GM23338 (cell line): ENCODE data around the gene PGP. TPM values are rescaled to one million over a fixed set of nuclear protein-coding genes. Genes with fewer than 3 reads are reported as not detected.

ENCODE experiments used
- ATAC-seq: fragments of 200-7000 bp; cut with Tn5 transposase; 3 replicates; pipeline ENCODE4 v1.9.1; 2020
- DNase-seq: peaks from one replicate; pipeline ENCODE4 v3.0.0-alpha.2; 2015; ENCODE audit warnings: low spot score
- H2AFZ ChIP-seq: fragments of 200-600 bp; sonication (generic); 2 replicates; pipeline ENCODE4 v1.8.0; 2016; ENCODE audit warnings: antibody characterized with exemption, mild to moderate bottlenecking, moderate library complexity
- H3F3A ChIP-seq: fragments of 200-600 bp; sonication (generic); replicated peaks from 2 replicates; pipeline ENCODE4 v1.8.0; 2017; ENCODE audit warnings: antibody characterized with exemption, mixed run types, low read depth
- H3K27ac ChIP-seq: fragments of 200-600 bp; sonication (generic); 2 replicates; pipeline ENCODE4 v1.6.1; 2016; ENCODE audit warnings: low read depth
- H3K27me3 ChIP-seq: fragments of 200-600 bp; sonication (generic); 2 replicates; pipeline ENCODE4 v1.8.0; 2016; ENCODE audit warnings: mild to moderate bottlenecking, mixed run types, moderate library complexity; ENCODE audit not compliant: insufficient read depth
- H3K36me3 ChIP-seq: fragments of 200-600 bp; sonication (generic); 2 replicates; pipeline ENCODE4 v1.8.0; 2016; ENCODE audit warnings: mild to moderate bottlenecking; ENCODE audit not compliant: insufficient read depth
- H3K4me1 ChIP-seq: fragments of 200-600 bp; sonication (generic); 2 replicates; pipeline ENCODE4 v1.8.0; 2016; ENCODE audit warnings: mild to moderate bottlenecking, moderate library complexity; ENCODE audit not compliant: insufficient read depth
- H3K4me2 ChIP-seq: fragments of 200-600 bp; sonication (generic); 2 replicates; pipeline ENCODE4 v1.7.1; 2017; ENCODE audit warnings: mixed run types
- H3K4me3 ChIP-seq: fragments of 200-600 bp; sonication (generic); 2 replicates; pipeline ENCODE4 v1.6.1; 2016; ENCODE audit warnings: mixed run types
- H3K79me2 ChIP-seq: fragments of 200-600 bp; sonication (generic); replicated peaks from 2 replicates; pipeline ENCODE4 v1.8.0; 2017; ENCODE audit warnings: mild to moderate bottlenecking; ENCODE audit not compliant: insufficient read depth
- H3K9me2 ChIP-seq: fragments of 200-600 bp; sonication (generic); 2 replicates; pipeline ENCODE4 v1.8.0; 2017; ENCODE audit not compliant: insufficient read depth
- H4K20me1 ChIP-seq: fragments of 200-600 bp; sonication (generic); replicated peaks from 2 replicates; pipeline ENCODE4 v1.8.0; 2017; ENCODE audit warnings: mild to moderate bottlenecking; ENCODE audit not compliant: insufficient read depth
- H3K27ac Mint-ChIP-seq: 2 replicates; pipeline ENCODE4 v1.8.0; 2020; ENCODE audit warnings: inconsistent platforms, mild to moderate bottlenecking, moderate library complexity, mixed read lengths
- H3K27me3 Mint-ChIP-seq: 3 replicates; pipeline ENCODE4 v1.8.0; 2022; ENCODE audit warnings: low read depth, mild to moderate bottlenecking, moderate library complexity, mixed read lengths, inconsistent platforms; ENCODE audit not compliant: insufficient read depth, poor library complexity
- H3K36me3 Mint-ChIP-seq: 3 replicates; pipeline ENCODE4 v1.8.0; 2021; ENCODE audit warnings: low read depth, mild to moderate bottlenecking, inconsistent platforms, moderate library complexity, mixed read lengths
- H3K4me1 Mint-ChIP-seq: 3 replicates; pipeline ENCODE4 v1.8.0; 2020; ENCODE audit warnings: mild to moderate bottlenecking, inconsistent platforms, mixed read lengths
- H3K4me3 Mint-ChIP-seq: 3 replicates; pipeline ENCODE4 v1.8.0; 2021; ENCODE audit warnings: moderate library complexity, mild to moderate bottlenecking, inconsistent platforms, mixed read lengths
- H3K9me3 Mint-ChIP-seq: 3 replicates; pipeline ENCODE4 v1.8.0; 2020; ENCODE audit warnings: moderate library complexity, mild to moderate bottlenecking, inconsistent platforms, mixed read lengths
- POLR2AphosphoS5 ChIP-seq: IDR thresholded peaks from 2 replicates; pipeline ENCODE4 v1.6.1; 2016; ENCODE audit warnings: antibody characterized with exemption, low read depth
- ZNF114 ChIP-seq: fragments of 250-450 bp; sonication (Bioruptor Pico); IDR thresholded peaks from 2 replicates; pipeline ENCODE4 v1.5.0; 2020; ENCODE audit warnings: mild to moderate bottlenecking, moderate library complexity
- polyA plus RNA-seq: library from polyadenylated mRNA; unstranded; fragments of >200 nt; fragmentation: Nextera tagmentation; extraction: Ambion mirVana; gene quantifications from 2 replicates; pipeline ENCODE4 v1.2.1, GENCODE V29; 2016
- total RNA-seq: library from RNA; depleted of rRNA; stranded (reverse); fragments of >200 nt; shearing (Covaris generic); gene quantifications from 2 replicates; pipeline ENCODE4 v1.2.3, GENCODE V29; 2014
- TF ChIP-seq, protein P1 (sequence below): fragments of 250-450 bp; sonication (Bioruptor Pico); IDR thresholded peaks from 2 replicates; pipeline ENCODE4 v1.5.0; 2020; ENCODE audit warnings: mild to moderate bottlenecking, moderate library complexity
- TF ChIP-seq, protein P2 (sequence below): IDR thresholded peaks from 2 replicates; pipeline ENCODE4 v1.6.1; 2016; ENCODE audit warnings: antibody characterized with exemption

The PGP gene
- total and polyA plus RNA-seq, 2 experiments from 2014 or later = 44.4 to 80.3 TPM

DNA sequence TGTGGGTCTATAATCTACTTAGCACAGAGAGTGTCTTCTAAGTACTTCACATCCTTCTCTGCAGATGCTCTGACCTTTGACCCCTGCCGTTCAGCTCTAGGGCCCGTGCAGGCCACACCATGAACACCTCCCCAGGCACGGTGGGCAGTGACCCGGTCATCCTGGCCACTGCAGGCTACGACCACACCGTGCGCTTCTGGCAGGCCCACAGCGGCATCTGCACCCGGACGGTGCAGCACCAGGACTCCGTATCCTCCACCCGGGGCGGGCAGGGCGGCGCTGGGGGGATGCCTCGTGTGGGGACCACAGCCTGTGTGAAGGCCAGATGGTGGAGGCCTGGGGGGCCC is 8.7 kb downstream of the PGP start:
- Histone ChIP-seq H4K20me1 (no peaks in the 10 kb centered on the region), H3K4me1 (peaks cover 4% of the 10 kb centered on the region; the same call in 1 of the 2 replicates), H3F3A (peaks cover 4% of the 10 kb centered on the region; the same call in 1 of the 2 replicates), H3K4me2 (peak overlapping the region; percentile 95), H3K9me2 (no peaks in the 10 kb centered on the region), H3K27me3 (peaks cover 10% of the 10 kb centered on the region; the same call in 1 of the 2 replicates), H3K27ac (no peak overlapping the region), H3K79me2 (no peaks in the 10 kb centered on the region), H2AFZ (no peak overlapping the region; the same call in 1 of the 2 replicates), H3K36me3 (no peaks in the 10 kb centered on the region), H3K4me3 (peak overlapping the region; percentile 95)
- Mint-ChIP-seq H3K9me3 (no peaks in the 10 kb centered on the region), H3K4me1 (peaks cover 13% of the 10 kb centered on the region), H3K4me3 (peak overlapping the region; percentile 84), H3K27me3 (peaks cover 19% of the 10 kb centered on the region), H3K36me3 (peaks cover 14% of the 10 kb centered on the region), H3K27ac (no peak overlapping the region)
- DNase-seq (no peak), ATAC-seq (peak; percentile 28)
- TF ChIP-seq, protein P1, sequence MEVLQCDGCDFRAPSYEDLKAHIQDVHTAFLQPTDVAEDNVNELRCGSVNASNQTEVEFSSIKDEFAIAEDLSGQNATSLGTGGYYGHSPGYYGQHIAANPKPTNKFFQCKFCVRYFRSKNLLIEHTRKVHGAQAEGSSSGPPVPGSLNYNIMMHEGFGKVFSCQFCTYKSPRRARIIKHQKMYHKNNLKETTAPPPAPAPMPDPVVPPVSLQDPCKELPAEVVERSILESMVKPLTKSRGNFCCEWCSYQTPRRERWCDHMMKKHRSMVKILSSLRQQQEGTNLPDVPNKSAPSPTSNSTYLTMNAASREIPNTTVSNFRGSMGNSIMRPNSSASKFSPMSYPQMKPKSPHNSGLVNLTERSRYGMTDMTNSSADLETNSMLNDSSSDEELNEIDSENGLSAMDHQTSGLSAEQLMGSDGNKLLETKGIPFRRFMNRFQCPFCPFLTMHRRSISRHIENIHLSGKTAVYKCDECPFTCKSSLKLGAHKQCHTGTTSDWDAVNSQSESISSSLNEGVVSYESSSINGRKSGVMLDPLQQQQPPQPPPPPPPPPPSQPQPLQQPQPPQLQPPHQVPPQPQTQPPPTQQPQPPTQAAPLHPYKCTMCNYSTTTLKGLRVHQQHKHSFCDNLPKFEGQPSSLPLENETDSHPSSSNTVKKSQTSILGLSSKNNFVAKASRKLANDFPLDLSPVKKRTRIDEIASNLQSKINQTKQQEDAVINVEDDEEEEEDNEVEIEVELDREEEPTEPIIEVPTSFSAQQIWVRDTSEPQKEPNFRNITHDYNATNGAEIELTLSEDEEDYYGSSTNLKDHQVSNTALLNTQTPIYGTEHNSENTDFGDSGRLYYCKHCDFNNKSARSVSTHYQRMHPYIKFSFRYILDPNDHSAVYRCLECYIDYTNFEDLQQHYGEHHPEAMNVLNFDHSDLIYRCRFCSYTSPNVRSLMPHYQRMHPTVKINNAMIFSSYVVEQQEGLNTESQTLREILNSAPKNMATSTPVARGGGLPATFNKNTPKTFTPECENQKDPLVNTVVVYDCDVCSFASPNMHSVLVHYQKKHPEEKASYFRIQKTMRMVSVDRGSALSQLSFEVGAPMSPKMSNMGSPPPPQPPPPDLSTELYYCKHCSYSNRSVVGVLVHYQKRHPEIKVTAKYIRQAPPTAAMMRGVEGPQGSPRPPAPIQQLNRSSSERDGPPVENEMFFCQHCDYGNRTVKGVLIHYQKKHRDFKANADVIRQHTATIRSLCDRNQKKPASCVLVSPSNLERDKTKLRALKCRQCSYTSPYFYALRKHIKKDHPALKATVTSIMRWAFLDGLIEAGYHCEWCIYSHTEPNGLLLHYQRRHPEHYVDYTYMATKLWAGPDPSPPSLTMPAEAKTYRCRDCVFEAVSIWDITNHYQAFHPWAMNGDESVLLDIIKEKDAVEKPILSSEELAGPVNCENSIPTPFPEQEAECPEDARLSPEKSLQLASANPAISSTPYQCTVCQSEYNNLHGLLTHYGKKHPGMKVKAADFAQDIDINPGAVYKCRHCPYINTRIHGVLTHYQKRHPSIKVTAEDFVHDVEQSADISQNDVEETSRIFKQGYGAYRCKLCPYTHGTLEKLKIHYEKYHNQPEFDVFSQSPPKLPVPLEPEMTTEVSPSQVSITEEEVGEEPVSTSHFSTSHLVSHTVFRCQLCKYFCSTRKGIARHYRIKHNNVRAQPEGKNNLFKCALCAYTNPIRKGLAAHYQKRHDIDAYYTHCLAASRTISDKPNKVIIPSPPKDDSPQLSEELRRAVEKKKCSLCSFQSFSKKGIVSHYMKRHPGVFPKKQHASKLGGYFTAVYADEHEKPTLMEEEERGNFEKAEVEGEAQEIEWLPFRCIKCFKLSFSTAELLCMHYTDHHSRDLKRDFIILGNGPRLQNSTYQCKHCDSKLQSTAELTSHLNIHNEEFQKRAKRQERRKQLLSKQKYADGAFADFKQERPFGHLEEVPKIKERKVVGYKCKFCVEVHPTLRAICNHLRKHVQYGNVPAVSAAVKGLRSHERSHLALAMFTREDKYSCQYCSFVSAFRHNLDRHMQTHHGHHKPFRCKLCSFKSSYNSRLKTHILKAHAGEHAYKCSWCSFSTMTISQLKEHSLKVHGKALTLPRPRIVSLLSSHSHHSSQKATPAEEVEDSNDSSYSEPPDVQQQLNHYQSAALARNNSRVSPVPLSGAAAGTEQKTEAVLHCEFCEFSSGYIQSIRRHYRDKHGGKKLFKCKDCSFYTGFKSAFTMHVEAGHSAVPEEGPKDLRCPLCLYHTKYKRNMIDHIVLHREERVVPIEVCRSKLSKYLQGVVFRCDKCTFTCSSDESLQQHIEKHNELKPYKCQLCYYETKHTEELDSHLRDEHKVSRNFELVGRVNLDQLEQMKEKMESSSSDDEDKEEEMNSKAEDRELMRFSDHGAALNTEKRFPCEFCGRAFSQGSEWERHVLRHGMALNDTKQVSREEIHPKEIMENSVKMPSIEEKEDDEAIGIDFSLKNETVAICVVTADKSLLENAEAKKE = no peak
- no peak for TF ChIP-seq ZNF114 (CRISPR knock-in tag)

DNA sequence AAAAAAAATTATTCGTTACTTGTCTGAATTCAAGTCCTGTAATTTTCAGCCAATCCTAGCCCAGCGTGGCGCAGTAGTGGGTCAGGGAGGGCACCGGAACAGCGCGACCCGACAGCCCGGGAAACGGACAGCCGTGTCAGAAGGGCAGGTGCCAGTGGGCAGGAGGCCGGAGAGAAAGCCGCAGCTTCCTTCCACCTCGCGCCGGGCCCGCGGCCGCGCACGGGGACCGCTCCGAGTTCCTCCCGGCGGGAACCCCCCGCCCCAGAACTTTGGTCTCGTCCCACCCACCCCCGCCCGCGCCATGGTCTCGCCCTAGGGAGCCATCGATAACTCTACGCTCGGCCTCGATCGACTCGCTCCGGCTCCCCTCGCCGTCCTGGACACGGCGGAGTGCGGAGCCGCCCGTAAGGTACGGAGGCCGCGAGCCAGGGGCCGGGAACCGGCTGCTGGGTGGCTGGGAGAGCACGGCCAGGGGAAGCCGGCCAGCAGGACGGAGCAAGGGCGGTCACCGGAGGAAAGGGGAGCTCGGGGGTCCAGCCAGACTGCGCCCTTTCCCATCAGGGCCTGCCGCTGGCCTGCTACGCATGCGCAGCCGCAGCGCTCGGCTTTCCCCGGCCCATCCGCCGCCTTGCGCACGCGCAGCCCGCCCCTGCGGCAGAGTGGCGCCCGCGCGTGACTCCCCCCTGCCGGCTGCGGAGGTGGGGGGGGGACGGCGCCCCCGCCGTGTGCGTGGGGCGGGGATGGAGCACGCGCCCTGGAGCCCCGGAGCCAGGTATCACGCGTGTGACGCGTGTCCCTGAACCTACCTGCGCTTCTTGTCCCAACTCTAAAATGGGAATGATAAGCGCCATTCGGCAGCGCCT is 9.3 kb downstream of the PGP start, which contains the start of gene MLST8:
TSS of gene MLST8 (plus strand) at position 351 of the 863 bp plus-strand sequence. CDS start 632 bp downstream, outside the sequence.
- TF ChIP-seq, protein P2, sequence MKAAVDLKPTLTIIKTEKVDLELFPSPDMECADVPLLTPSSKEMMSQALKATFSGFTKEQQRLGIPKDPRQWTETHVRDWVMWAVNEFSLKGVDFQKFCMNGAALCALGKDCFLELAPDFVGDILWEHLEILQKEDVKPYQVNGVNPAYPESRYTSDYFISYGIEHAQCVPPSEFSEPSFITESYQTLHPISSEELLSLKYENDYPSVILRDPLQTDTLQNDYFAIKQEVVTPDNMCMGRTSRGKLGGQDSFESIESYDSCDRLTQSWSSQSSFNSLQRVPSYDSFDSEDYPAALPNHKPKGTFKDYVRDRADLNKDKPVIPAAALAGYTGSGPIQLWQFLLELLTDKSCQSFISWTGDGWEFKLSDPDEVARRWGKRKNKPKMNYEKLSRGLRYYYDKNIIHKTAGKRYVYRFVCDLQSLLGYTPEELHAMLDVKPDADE = no peak
- peak; percentile 81 for TF ChIP-seq POLR2AphosphoS5
- peaks cover 13% of the 10 kb centered on the region for H3K4me1 Mint-ChIP-seq
- no peaks in the 10 kb centered on the region for H3K36me3 ChIP-seq
- H3K27me3 Mint-ChIP-seq = peaks cover 20% of the 10 kb centered on the region
- DNase-seq = peak; percentile 89
- peak within 1 kb of the TSS; percentile 100 for H2AFZ ChIP-seq
- no peaks in the 10 kb centered on the region for H3K9me3 Mint-ChIP-seq
- ATAC-seq = peak; percentile 64
- peaks cover 3% of the 10 kb centered on the region; the same call in 1 of the 2 replicates for H3F3A ChIP-seq
- H3K4me3 ChIP-seq = peak within 1 kb of the TSS; percentile 95
- H3K4me2 ChIP-seq = peak within 1 kb of the TSS; percentile 95
- H3K9me2 ChIP-seq = no peaks in the 10 kb centered on the region
- H3K27ac Mint-ChIP-seq = peak within 1 kb of the TSS; percentile 8
- no peaks in the 10 kb centered on the region for H3K79me2 ChIP-seq
- 0 out of 2 replicates have a peak within 1 kb of the TSS, but pooled peaks have one; percentile 63 for H3K27ac ChIP-seq
- H3K4me3 Mint-ChIP-seq = peak within 1 kb of the TSS; percentile 84
- no peaks in the 10 kb centered on the region for H4K20me1 ChIP-seq
- peaks cover 4% of the 10 kb centered on the region; the same call in 1 of the 2 replicates for H3K4me1 ChIP-seq
- H3K27me3 ChIP-seq = peaks cover 16% of the 10 kb centered on the region
- H3K36me3 Mint-ChIP-seq = peaks cover 14% of the 10 kb centered on the region
